Activated naive CD8-positive, alpha-beta T cell (primary cell): Measurements from ENCODE around the gene BSPRY.
A peak's percentile ranks its signal among the peaks of the same experiment; 100 is the strongest.

Experiments
- H3K27ac Mint-ChIP-seq: one replicate; pipeline ENCODE4 v1.8.0; 2021; ENCODE audit warnings: mixed read lengths
- H3K27me3 Mint-ChIP-seq: one replicate; pipeline ENCODE4 v1.8.0; 2021; ENCODE audit warnings: mixed read lengths
- H3K36me3 Mint-ChIP-seq: one replicate; pipeline ENCODE4 v1.8.0; 2021; ENCODE audit warnings: mixed read lengths
- H3K4me1 Mint-ChIP-seq: one replicate; pipeline ENCODE4 v1.8.0; 2021; ENCODE audit warnings: low read depth, mixed read lengths
- H3K4me3 Mint-ChIP-seq: one replicate; pipeline ENCODE4 v1.8.0; 2021; ENCODE audit warnings: mild to moderate bottlenecking, mixed read lengths
- H3K9me3 Mint-ChIP-seq: one replicate; pipeline ENCODE4 v1.8.0; 2021; ENCODE audit warnings: low read depth, mixed read lengths

BSPRY gene

GRCh38 chr9:113322671-113323070 is 26.7 kb upstream of the BSPRY start:
- H3K4me1 Mint-ChIP-seq = no peaks in the 10 kb centered on the region
- H3K27me3 Mint-ChIP-seq = no peaks in the 10 kb centered on the region
- no peak overlapping the region for H3K4me3 Mint-ChIP-seq
- H3K9me3 Mint-ChIP-seq = no peaks in the 10 kb centered on the region
- H3K36me3 Mint-ChIP-seq = peaks cover 2% of the 10 kb centered on the region
- H3K27ac Mint-ChIP-seq = no peak overlapping the region

- no peaks in the 10 kb centered on the region for H3K9me3 Mint-ChIP-seq
- no peak overlapping the region for H3K4me3 Mint-ChIP-seq
- no peak overlapping the region for H3K27ac Mint-ChIP-seq
These were observed 23.1 kb upstream of the BSPRY start for GRCh38 chr9:113326230-113326629.

GRCh38 chr9:113328045-113328782 is 21.1 kb upstream of the BSPRY start:
- H3K27ac Mint-ChIP-seq = no peak overlapping the region
- H3K4me1 Mint-ChIP-seq = no peaks in the 10 kb centered on the region
- no peak overlapping the region for H3K4me3 Mint-ChIP-seq
- H3K36me3 Mint-ChIP-seq = peaks cover 3% of the 10 kb centered on the region
- H3K9me3 Mint-ChIP-seq = no peaks in the 10 kb centered on the region
- no peaks in the 10 kb centered on the region for H3K27me3 Mint-ChIP-seq

More at GRCh38 chr9:113326230-113326629, 23.1 kb upstream of the BSPRY start:
- no peaks in the 10 kb centered on the region for H3K4me1 Mint-ChIP-seq
- H3K27me3 Mint-ChIP-seq = no peaks in the 10 kb centered on the region
- H3K36me3 Mint-ChIP-seq = peaks cover 3% of the 10 kb centered on the region

GRCh38 chr9:113331780-113332179 is 17.6 kb upstream of the BSPRY start:
- no peak overlapping the region for H3K4me3 Mint-ChIP-seq
- no peaks in the 10 kb centered on the region for H3K4me1 Mint-ChIP-seq
- peaks cover 3% of the 10 kb centered on the region for H3K36me3 Mint-ChIP-seq
- no peaks in the 10 kb centered on the region for H3K27me3 Mint-ChIP-seq
- no peaks in the 10 kb centered on the region for H3K9me3 Mint-ChIP-seq
- no peak overlapping the region for H3K27ac Mint-ChIP-seq

GRCh38 chr9:113337714-113338113 is 11.6 kb upstream of the BSPRY start:
- peaks cover 4% of the 10 kb centered on the region for H3K27me3 Mint-ChIP-seq
- no peaks in the 10 kb centered on the region for H3K9me3 Mint-ChIP-seq
- no peaks in the 10 kb centered on the region for H3K36me3 Mint-ChIP-seq
- no peak overlapping the region for H3K4me3 Mint-ChIP-seq
- peaks cover 25% of the 10 kb centered on the region for H3K4me1 Mint-ChIP-seq
- H3K27ac Mint-ChIP-seq = no peak overlapping the region

GRCh38 chr9:113340011-113340699 is 9.2 kb upstream of the BSPRY start, which contains the start of gene WDR31:
Gene WDR31 (minus strand): TSS chr9:113340275. CDS start chr9:113332022, 8,253 bp downstream.
- peaks cover 26% of the 10 kb centered on the region for H3K4me1 Mint-ChIP-seq
- peak within 1 kb of the TSS; percentile 93 for H3K4me3 Mint-ChIP-seq
- H3K27me3 Mint-ChIP-seq = peaks cover 4% of the 10 kb centered on the region
- H3K27ac Mint-ChIP-seq = peak within 1 kb of the TSS; percentile 59
- no peaks in the 10 kb centered on the region for H3K36me3 Mint-ChIP-seq
- no peaks in the 10 kb centered on the region for H3K9me3 Mint-ChIP-seq

- H3K9me3 Mint-ChIP-seq = no peaks in the 10 kb centered on the region
- H3K4me1 Mint-ChIP-seq = peaks cover 27% of the 10 kb centered on the region
- H3K27me3 Mint-ChIP-seq = peaks cover 4% of the 10 kb centered on the region
- H3K4me3 Mint-ChIP-seq = peak overlapping the region; percentile 70
- no peaks in the 10 kb centered on the region for H3K36me3 Mint-ChIP-seq
- H3K27ac Mint-ChIP-seq = peak overlapping the region; percentile 54
These were observed 7.5 kb upstream of the BSPRY start for GRCh38 chr9:113341712-113342410.

- H3K4me3 Mint-ChIP-seq = no peak overlapping the region
- H3K9me3 Mint-ChIP-seq = no peaks in the 10 kb centered on the region
- H3K4me1 Mint-ChIP-seq = peaks cover 26% of the 10 kb centered on the region
- peaks cover 4% of the 10 kb centered on the region for H3K27me3 Mint-ChIP-seq
- no peaks in the 10 kb centered on the region for H3K36me3 Mint-ChIP-seq
- H3K27ac Mint-ChIP-seq = no peak overlapping the region
These were observed 5.6 kb upstream of the BSPRY start for GRCh38 chr9:113343732-113344231.

- Mint-ChIP-seq H3K4me3 (no peak overlapping the region), H3K27ac (no peak overlapping the region), H3K27me3 (no peaks in the 10 kb centered on the region), H3K4me1 (peaks cover 27% of the 10 kb centered on the region), H3K36me3 (no peaks in the 10 kb centered on the region), H3K9me3 (no peaks in the 10 kb centered on the region)
These were observed 4.2 kb upstream of the BSPRY start for GRCh38 chr9:113345190-113345589.

GRCh38 chr9:113345671-113346070 is 3.7 kb upstream of the BSPRY start:
- H3K4me1 Mint-ChIP-seq = peaks cover 28% of the 10 kb centered on the region

GRCh38 chr9:113348437-113348836 is 904 bp upstream of the BSPRY start:
- no peak overlapping the region for H3K27ac Mint-ChIP-seq
- H3K4me3 Mint-ChIP-seq = peak overlapping the region; percentile 49
- no peaks in the 10 kb centered on the region for H3K36me3 Mint-ChIP-seq
- peaks cover 23% of the 10 kb centered on the region for H3K4me1 Mint-ChIP-seq
- peaks cover 5% of the 10 kb centered on the region for H3K27me3 Mint-ChIP-seq
- H3K9me3 Mint-ChIP-seq = no peaks in the 10 kb centered on the region

More at GRCh38 chr9:113345671-113346070, 3.7 kb upstream of the BSPRY start:
- Mint-ChIP-seq H3K27ac (no peak overlapping the region), H3K27me3 (no peaks in the 10 kb centered on the region), H3K9me3 (no peaks in the 10 kb centered on the region), H3K36me3 (no peaks in the 10 kb centered on the region), H3K4me3 (no peak overlapping the region)

- Mint-ChIP-seq H3K27ac (no peak overlapping the region), H3K36me3 (no peaks in the 10 kb centered on the region), H3K27me3 (peaks cover 8% of the 10 kb centered on the region), H3K4me3 (peak overlapping the region; percentile 84), H3K9me3 (no peaks in the 10 kb centered on the region), H3K4me1 (peaks cover 23% of the 10 kb centered on the region)
These were observed 286 bp upstream of the BSPRY start for GRCh38 chr9:113349066-113349444.

- no peak overlapping the region for H3K27ac Mint-ChIP-seq
These were observed 843 bp downstream of the BSPRY start for GRCh38 chr9:113350107-113350661.

GRCh38 chr9:113350937-113351336 is 1.6 kb downstream of the BSPRY start:
- peak overlapping the region; percentile 42 for H3K27ac Mint-ChIP-seq
- H3K4me1 Mint-ChIP-seq = peaks cover 22% of the 10 kb centered on the region
- H3K9me3 Mint-ChIP-seq = no peaks in the 10 kb centered on the region
- H3K27me3 Mint-ChIP-seq = peaks cover 9% of the 10 kb centered on the region
- no peaks in the 10 kb centered on the region for H3K36me3 Mint-ChIP-seq
- H3K4me3 Mint-ChIP-seq = peak overlapping the region; percentile 85

More at GRCh38 chr9:113350107-113350661, 843 bp downstream of the BSPRY start:
- Mint-ChIP-seq H3K4me3 (peak overlapping the region; percentile 85), H3K9me3 (no peaks in the 10 kb centered on the region), H3K4me1 (peaks cover 23% of the 10 kb centered on the region), H3K27me3 (peaks cover 9% of the 10 kb centered on the region), H3K36me3 (no peaks in the 10 kb centered on the region)
